HG02763 (cell line): Measurements from ENCODE around the gene DHX34.

ENCODE experiments used
- ATAC-seq: cut with Tn5 transposase; IDR thresholded peaks from one replicate; pipeline ENCODE4 v1.9.1; 2021; ENCODE audit warnings: mild to moderate bottlenecking, moderate library complexity; ENCODE audit not compliant: unreplicated experiment

DHX34 gene

DNA sequence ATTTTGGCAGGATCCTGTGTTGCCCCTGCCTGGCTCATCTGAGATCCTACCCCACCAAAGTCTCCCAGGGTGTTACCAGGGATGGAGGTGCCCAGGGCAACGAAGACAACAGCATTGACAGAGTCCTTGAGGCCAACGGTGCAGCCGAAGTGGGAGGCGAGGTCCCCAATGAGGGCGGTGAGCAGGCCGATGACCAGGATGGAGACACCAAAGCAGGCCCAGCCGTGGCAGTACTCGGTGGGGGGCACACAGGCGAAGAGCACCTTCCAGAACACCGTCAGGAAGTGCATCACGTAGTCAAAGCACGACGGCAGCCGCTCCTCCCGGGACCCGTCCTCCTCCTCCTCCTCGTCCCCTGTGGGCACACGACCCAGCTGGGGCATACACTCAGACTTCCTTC is 83.0 kb downstream of the DHX34 start:
- no peak for ATAC-seq
